ENCODE measurements around the gene CIBAR2.

- no peak for TF ChIP-seq CTCF (conservative IDR thresholded peaks at IDR 0.05 in 1 of 2, IDR thresholded peaks at IDR 0.05 in 1 of 2; ENCODE audit: low read depth in 1 of 2, low read length in 2 of 2)
- no peak for TF ChIP-seq EZH2 (IDR thresholded peaks at IDR 0.05; ENCODE audit: low read length, missing control alignments)
Observed at GRCh38 chr16:85090181-85090580, 22.1 kb downstream of the CIBAR2 start.

Measured in fibroblast of lung (primary cell).